Stimulated activated CD8-positive, alpha-beta memory T cell treated with anti-CD3 and anti-CD28 coated beads, Interleukin-4, amount 100 ng/mL, for 24 hours (primary cell): ENCODE data around the gene SPPL3.
"Not testable (repeated sequence)": the region's sequence is repeated elsewhere in the genome, so short reads cannot be mapped to it uniquely, and the experiment has no call there.

Experiments used
- DNase-seq: peaks from one replicate; pipeline ENCODE4 v3.0.0-alpha.2; 2020; ENCODE audit warnings: low read depth

The SPPL3 gene

GRCh38 chr12:120920178-120920577 is 16.0 kb upstream of the SPPL3 start:
- no peak for DNase-seq

GRCh38 chr12:120917748-120918147 is 13.6 kb upstream of the SPPL3 start:
- no peak for DNase-seq

- DNase-seq: no peak
Measured at GRCh38 chr12:120916561-120916960, 12.4 kb upstream of the SPPL3 start.

- no peak for DNase-seq
Measured at GRCh38 chr12:120914794-120915193, 10.6 kb upstream of the SPPL3 start.

GRCh38 chr12:120909633-120910298 is 5.6 kb upstream of the SPPL3 start:
- DNase-seq: no peak

GRCh38 chr12:120905856-120906384 is 1.8 kb upstream of the SPPL3 start:
- DNase-seq: no peak

- peak; percentile 49 for DNase-seq
Measured at GRCh38 chr12:120903412-120904196, 554 bp downstream of the SPPL3 start.

GRCh38 chr12:120902846-120903411 is 1.2 kb downstream of the SPPL3 start:
- no peak for DNase-seq

GRCh38 chr12:120901818-120902217 is 2.3 kb downstream of the SPPL3 start:
- no peak for DNase-seq

- not testable (repeated sequence) for DNase-seq
Measured at GRCh38 chr12:120901101-120901500, 3.1 kb downstream of the SPPL3 start.

GRCh38 chr12:120895532-120895931 is 8.6 kb downstream of the SPPL3 start:
- no peak for DNase-seq

GRCh38 chr12:120892265-120892664 is 11.9 kb downstream of the SPPL3 start:
- no peak for DNase-seq

GRCh38 chr12:120890963-120891362 is 13.2 kb downstream of the SPPL3 start:
- no peak for DNase-seq

- no peak for DNase-seq
Measured at GRCh38 chr12:120887253-120888043, 16.7 kb downstream of the SPPL3 start.

- no peak for DNase-seq
Measured at GRCh38 chr12:120886199-120887018, 17.7 kb downstream of the SPPL3 start.

- no peak for DNase-seq
Measured at GRCh38 chr12:120885521-120885920, 18.6 kb downstream of the SPPL3 start.

- no peak for DNase-seq
Measured at GRCh38 chr12:120884644-120885043, 19.5 kb downstream of the SPPL3 start.

- no peak for DNase-seq
Measured at GRCh38 chr12:120882055-120882555, 22.1 kb downstream of the SPPL3 start.

GRCh38 chr12:120879718-120880300 is 24.3 kb downstream of the SPPL3 start:
- no peak for DNase-seq

GRCh38 chr12:120879102-120879501 is 25.1 kb downstream of the SPPL3 start:
- no peak for DNase-seq
